Hepatocyte (in vitro differentiated cells): ENCODE results near the gene MRPL24. TPM values are rescaled to one million over a fixed set of nuclear protein-coding genes. Genes with fewer than 3 reads are reported as not detected.

Experiments
- DNase-seq: peaks from one replicate; pipeline ENCODE4 v3.0.0-alpha.2; 2016; ENCODE audit warnings: low spot score
- H2AFZ ChIP-seq: fragments of 200-600 bp; sonication (generic); 2 replicates; pipeline ENCODE4 v1.6.0; 2016; ENCODE audit warnings: antibody characterized with exemption, mild to moderate bottlenecking
- H3K27ac ChIP-seq: fragments of 200-600 bp; sonication (generic); 2 replicates; pipeline ENCODE4 v1.5.1; 2016; ENCODE audit warnings: mild to moderate bottlenecking
- H3K27me3 ChIP-seq: fragments of 200-600 bp; sonication (generic); 2 replicates; pipeline ENCODE4 v1.6.1; 2016
- H3K36me3 ChIP-seq: fragments of 200-600 bp; sonication (generic); replicated peaks from 2 replicates; pipeline ENCODE4 v1.5.1; 2016; ENCODE audit warnings: low read depth; ENCODE audit not compliant: insufficient read depth
- H3K4me1 ChIP-seq: fragments of 200-600 bp; sonication (generic); 2 replicates; pipeline ENCODE4 v1.5.1; 2016; ENCODE audit warnings: mild to moderate bottlenecking, moderate library complexity; ENCODE audit not compliant: insufficient read depth
- H3K4me2 ChIP-seq: fragments of 200-600 bp; sonication (generic); 2 replicates; pipeline ENCODE4 v1.6.0; 2016
- H3K4me3 ChIP-seq: fragments of 200-600 bp; sonication (generic); 2 replicates; pipeline ENCODE4 v1.5.1; 2016; ENCODE audit warnings: mild to moderate bottlenecking
- H3K79me2 ChIP-seq: fragments of 200-600 bp; sonication (generic); 2 replicates; pipeline ENCODE4 v1.6.0; 2017; ENCODE audit warnings: mild to moderate bottlenecking
- H3K9me2 ChIP-seq: fragments of 200-600 bp; sonication (generic); replicated peaks from 2 replicates; pipeline ENCODE4 v1.6.0; 2017; ENCODE audit warnings: mild to moderate bottlenecking; ENCODE audit not compliant: insufficient read depth
- H3K9me3 ChIP-seq: fragments of 200-600 bp; sonication (generic); 2 replicates; pipeline ENCODE4 v1.5.1; 2016; ENCODE audit warnings: low read depth, mild to moderate bottlenecking
- H4K20me1 ChIP-seq: fragments of 200-600 bp; sonication (generic); 2 replicates; pipeline ENCODE4 v1.6.0; 2016; ENCODE audit warnings: mild to moderate bottlenecking; ENCODE audit not compliant: insufficient read depth, poor library complexity, severe bottlenecking
- CTCF ChIP-seq: fragments of 200-600 bp; sonication (generic); IDR thresholded peaks from 2 replicates; pipeline ENCODE4 v1.5.1; 2016; ENCODE audit warnings: antibody characterized with exemption, mild to moderate bottlenecking; ENCODE audit not compliant: poor library complexity
- EZH2 ChIP-seq: fragments of 200-600 bp; sonication (generic); IDR thresholded peaks from 2 replicates; pipeline ENCODE4 v1.6.1; 2016; ENCODE audit warnings: antibody characterized with exemption, mild to moderate bottlenecking, borderline replicate concordance
- EZH2phosphoT487 ChIP-seq: fragments of 200-600 bp; sonication (generic); IDR thresholded peaks from one replicate; pipeline ENCODE4 v1.6.1; 2018; ENCODE audit warnings: antibody characterized with exemption, mild to moderate bottlenecking, low read depth, moderate library complexity; ENCODE audit not compliant: unreplicated experiment, severe bottlenecking
- WGBS: methylation state at CpG from one replicate; pipeline ENCODE4 v1.1.6; 2016; ENCODE audit warnings: low lambda C conversion rate; ENCODE audit errors: missing lambda C conversion rate; 5-methylcytosine and 5-hydroxymethylcytosine counted together
- polyA plus RNA-seq: library from polyadenylated mRNA; unstranded; fragments of >200 nt; fragmentation: Nextera tagmentation; extraction: Ambion mirVana; gene quantifications from 2 replicates; pipeline ENCODE4 v1.2.1, GENCODE V29; 2016
- total RNA-seq: library from RNA; depleted of rRNA; stranded (reverse); fragments of >200 nt; gene quantifications from 2 replicates; pipeline ENCODE4 v1.2.3, GENCODE V29; 2014

MRPL24 gene
- total and polyA plus RNA-seq, 2 experiments from 2014 or later, result 40.4 to 64.1 TPM

GRCh38 chr1:156740237-156740740 lies 599 bp downstream of the MRPL24 start:
- no peaks in the 10 kb centered on the region for H3K27me3 ChIP-seq
- 37% methylated on average over 7 of the region's 7 CpGs for WGBS
- no peaks in the 10 kb centered on the region for H3K36me3 ChIP-seq
- H3K9me3 ChIP-seq, result no peaks in the 10 kb centered on the region
- H2AFZ ChIP-seq, result peak overlapping the region; percentile 34
- H3K9me2 ChIP-seq, result no peaks in the 10 kb centered on the region
- DNase-seq, result no peak
- TF ChIP-seq EZH2 (no peak), EZH2phosphoT487 (no peak), CTCF (no peak)
- no peaks in the 10 kb centered on the region for H4K20me1 ChIP-seq
- H3K4me3 ChIP-seq, result peak overlapping the region; percentile 32
- peak overlapping the region; percentile 84 for H3K4me2 ChIP-seq
- peaks cover 26% of the 10 kb centered on the region for H3K79me2 ChIP-seq
- H3K4me1 ChIP-seq, result peaks cover 10% of the 10 kb centered on the region
- H3K27ac ChIP-seq, result peak overlapping the region; percentile 53

- H3K27me3 ChIP-seq, result no peaks in the 10 kb centered on the region
- no peak overlapping the region for H2AFZ ChIP-seq
- H3K36me3 ChIP-seq, result no peaks in the 10 kb centered on the region
- H3K4me1 ChIP-seq, result peaks cover 9% of the 10 kb centered on the region
- TF ChIP-seq EZH2phosphoT487 (no peak), EZH2 (no peak), CTCF (no peak)
- H3K27ac ChIP-seq, result no peak overlapping the region
- H3K4me2 ChIP-seq, result no peak overlapping the region
- no peaks in the 10 kb centered on the region for H4K20me1 ChIP-seq
- 96% methylated on average over 2 of the region's 2 CpGs for WGBS
- no peaks in the 10 kb centered on the region for H3K9me2 ChIP-seq
- H3K4me3 ChIP-seq, result no peak overlapping the region
- peaks cover 19% of the 10 kb centered on the region for H3K79me2 ChIP-seq
- no peaks in the 10 kb centered on the region for H3K9me3 ChIP-seq
- no peak for DNase-seq
Observed at GRCh38 chr1:156738916-156739315, 2.0 kb downstream of the MRPL24 start.

- DNase-seq, result no peak
- Histone ChIP-seq H3K36me3 (no peaks in the 10 kb centered on the region), H3K9me2 (no peaks in the 10 kb centered on the region), H3K4me1 (peaks cover 9% of the 10 kb centered on the region), H4K20me1 (no peaks in the 10 kb centered on the region), H2AFZ (no peak overlapping the region), H3K27me3 (no peaks in the 10 kb centered on the region), H3K4me3 (no peak overlapping the region), H3K27ac (no peak overlapping the region), H3K9me3 (no peaks in the 10 kb centered on the region), H3K4me2 (no peak overlapping the region), H3K79me2 (peaks cover 19% of the 10 kb centered on the region)
- WGBS, result 96% methylated on average over 10 of the region's 10 CpGs
- TF ChIP-seq EZH2, result no peak
- no peak for TF ChIP-seq CTCF
- no peak for TF ChIP-seq EZH2phosphoT487
Observed at GRCh38 chr1:156738407-156738806, 2.5 kb downstream of the MRPL24 start.
